Neural cell (in vitro differentiated cells): ENCODE measurements around the gene LRRTM3. TPM values are rescaled to one million over a fixed set of nuclear protein-coding genes. Genes with fewer than 3 reads are reported as not detected.

Experiments used
- H2AFZ ChIP-seq: fragments of 200-600, 300-800 bp; sonication (generic), shearing (Covaris generic); 2 replicates; pipeline ENCODE4 v1.6.0; 2014; ENCODE audit warnings: low read depth, mild to moderate bottlenecking, antibody characterized with exemption, low read length, moderate library complexity
- H3F3A ChIP-seq: fragments of 200-600 bp; shearing (Covaris generic); 2 replicates; pipeline ENCODE4 v1.6.1; 2016; ENCODE audit warnings: mild to moderate bottlenecking, moderate library complexity, mixed read lengths, antibody characterized with exemption, low read length; ENCODE audit not compliant: insufficient read depth, poor library complexity, severe bottlenecking
- H3K27ac ChIP-seq: fragments of 200-600, 300-800 bp; sonication (generic), shearing (Covaris generic); 2 replicates; pipeline ENCODE4 v1.5.1; 2014; ENCODE audit warnings: mild to moderate bottlenecking, low read length, moderate library complexity
- H3K27me3 ChIP-seq: fragments of 300-800, 200-600 bp; sonication (generic), shearing (Covaris generic); 2 replicates; pipeline ENCODE4 v1.6.0; 2014; ENCODE audit warnings: mild to moderate bottlenecking, low read depth, low read length, moderate library complexity; ENCODE audit not compliant: insufficient read depth
- H3K36me3 ChIP-seq: fragments of 300-800, 200-600 bp; sonication (generic), shearing (Covaris generic); 2 replicates; pipeline ENCODE4 v1.5.1; 2014; ENCODE audit warnings: mild to moderate bottlenecking, antibody characterized with exemption, low read length, moderate library complexity; ENCODE audit not compliant: insufficient read depth
- H3K4me2 ChIP-seq: fragments of 300-800, 200-600 bp; sonication (generic), shearing (Covaris generic); 2 replicates; pipeline ENCODE4 v1.6.0; 2014; ENCODE audit warnings: mild to moderate bottlenecking, low read length
- H3K4me3 ChIP-seq: fragments of 300-800, 200-600 bp; sonication (generic), shearing (Covaris generic); 2 replicates; pipeline ENCODE4 v1.5.1; 2014; ENCODE audit warnings: mild to moderate bottlenecking, low read length, moderate library complexity
- H3K79me2 ChIP-seq: fragments of 200-600 bp; shearing (Covaris generic); replicated peaks from 2 replicates; pipeline ENCODE4 v1.6.0; 2014; ENCODE audit warnings: mild to moderate bottlenecking, low read length, moderate library complexity; ENCODE audit not compliant: insufficient read depth
- H3K9ac ChIP-seq: fragments of 300-800, 200-600 bp; sonication (generic), shearing (Covaris generic); 2 replicates; pipeline ENCODE4 v1.6.1; 2016; ENCODE audit warnings: mild to moderate bottlenecking, low read length, mixed read lengths
- H3K9me2 ChIP-seq: fragments of 200-600 bp; shearing (Covaris generic); 2 replicates; pipeline ENCODE4 v1.6.1; 2016; ENCODE audit warnings: mild to moderate bottlenecking, low read length, mixed read lengths; ENCODE audit not compliant: insufficient read depth
- H3K9me3 ChIP-seq: fragments of 200-600, 300-800 bp; sonication (generic), shearing (Covaris generic); 2 replicates; pipeline ENCODE4 v1.6.1; 2016; ENCODE audit warnings: mild to moderate bottlenecking, mixed run types, low read length, moderate library complexity, mixed read lengths
- H4K20me1 ChIP-seq: fragments of 200-600 bp; shearing (Covaris generic); 2 replicates; pipeline ENCODE4 v1.6.1; 2016; ENCODE audit warnings: mild to moderate bottlenecking, mixed run types; ENCODE audit not compliant: insufficient read depth
- CTCF ChIP-seq: fragments of 450-650 bp; IDR thresholded peaks from 2 replicates; pipeline ENCODE4 v1.5.1; 2014; ENCODE audit warnings: antibody characterized with exemption, mild to moderate bottlenecking, moderate library complexity; ENCODE audit not compliant: poor library complexity, severe bottlenecking
- EZH2 ChIP-seq: fragments of 200-600, 300-800 bp; shearing (Covaris generic), sonication (generic); IDR thresholded peaks from 2 replicates; pipeline ENCODE4 v1.6.1; 2014; ENCODE audit warnings: antibody characterized with exemption, low read length, borderline replicate concordance, mild to moderate bottlenecking; ENCODE audit not compliant: insufficient read depth, poor library complexity, severe bottlenecking
- MXI1 ChIP-seq: fragments of 450-650 bp; conservative IDR thresholded peaks from 2 replicates; pipeline ENCODE4 v1.6.1; 2014; ENCODE audit warnings: antibody characterized with exemption, mild to moderate bottlenecking; ENCODE audit not compliant: poor library complexity, severe bottlenecking
- POLR2AphosphoS5 ChIP-seq: IDR thresholded peaks from 2 replicates; pipeline ENCODE4 v1.6.1; 2012
- RAD21 ChIP-seq: fragments of 450-650 bp; conservative IDR thresholded peaks from 2 replicates; pipeline ENCODE4 v1.6.1; 2014; ENCODE audit warnings: antibody characterized with exemption, mild to moderate bottlenecking, moderate library complexity
- SMC3 ChIP-seq: fragments of 450-650 bp; conservative IDR thresholded peaks from 2 replicates; pipeline ENCODE4 v1.6.1; 2014; ENCODE audit warnings: antibody characterized with exemption, mild to moderate bottlenecking, moderate library complexity; ENCODE audit not compliant: poor library complexity
- TAF1 ChIP-seq: IDR thresholded peaks from 2 replicates; pipeline ENCODE4 v1.6.1; 2012; ENCODE audit warnings: low read depth
- polyA plus RNA-seq: library from polyadenylated mRNA; depleted of rRNA; stranded (reverse); fragments of >200 nt; gene quantifications from 2 replicates; pipeline ENCODE4 v1.2.3, GENCODE V29; 2014

The LRRTM3 gene
- polyA plus RNA-seq, 1 donor from 2014 or later: 3.2 TPM

- Histone ChIP-seq H3K9ac (no peak overlapping the region), H3K27ac (no peak overlapping the region), H3K4me3 (peak overlapping the region; percentile 65)
These were observed 3.5 kb downstream of the LRRTM3 start for GRCh38 chr10:66929375-66929774.

GRCh38 chr10:66931340-66931948 is 5.6 kb downstream of the LRRTM3 start:
- peak overlapping the region; percentile 31 for H3K4me2 ChIP-seq
- no peaks in the 10 kb centered on the region for H3K79me2 ChIP-seq
- H3F3A ChIP-seq: no peaks in the 10 kb centered on the region
- no peaks in the 10 kb centered on the region for H3K9me3 ChIP-seq
- H2AFZ ChIP-seq: no peak overlapping the region
- H3K36me3 ChIP-seq: no peaks in the 10 kb centered on the region
- H3K4me3 ChIP-seq: peak overlapping the region; percentile 65
- TF ChIP-seq POLR2AphosphoS5 (no peak), RAD21 (peak; percentile 97), EZH2 (no peak), TAF1 (no peak), SMC3 (peak; percentile 95), CTCF (peak; percentile 95)
- H3K27me3 ChIP-seq: no peaks in the 10 kb centered on the region
- H4K20me1 ChIP-seq: no peaks in the 10 kb centered on the region
- peak overlapping the region; percentile 4 for H3K9ac ChIP-seq
- no peaks in the 10 kb centered on the region for H3K9me2 ChIP-seq
- H3K27ac ChIP-seq: no peak overlapping the region

More at GRCh38 chr10:66929375-66929774, 3.5 kb downstream of the LRRTM3 start:
- H3F3A ChIP-seq: no peaks in the 10 kb centered on the region
- no peaks in the 10 kb centered on the region for H3K36me3 ChIP-seq
- H2AFZ ChIP-seq: no peak overlapping the region
- no peaks in the 10 kb centered on the region for H3K9me2 ChIP-seq
- H3K4me2 ChIP-seq: peak overlapping the region; percentile 15
- no peaks in the 10 kb centered on the region for H4K20me1 ChIP-seq
- H3K79me2 ChIP-seq: no peaks in the 10 kb centered on the region
- H3K27me3 ChIP-seq: no peaks in the 10 kb centered on the region
- no peak for TF ChIP-seq MXI1
- TF ChIP-seq POLR2AphosphoS5: no peak
- TF ChIP-seq CTCF: no peak
- TF ChIP-seq RAD21: peak; percentile 11
- H3K9me3 ChIP-seq: no peaks in the 10 kb centered on the region

- TF ChIP-seq SMC3 (no peak), CTCF (no peak), EZH2 (no peak), POLR2AphosphoS5 (no peak), RAD21 (no peak)
- peak overlapping the region; percentile 46 for H3K4me3 ChIP-seq
- H4K20me1 ChIP-seq: no peaks in the 10 kb centered on the region
- no peaks in the 10 kb centered on the region for H3K9me3 ChIP-seq
- H3K4me2 ChIP-seq: peak overlapping the region; percentile 31
- peak overlapping the region; percentile 4 for H3K9ac ChIP-seq
- no peak overlapping the region for H3K27ac ChIP-seq
- H3K79me2 ChIP-seq: no peaks in the 10 kb centered on the region
- no peaks in the 10 kb centered on the region for H3K36me3 ChIP-seq
- no peaks in the 10 kb centered on the region for H3K27me3 ChIP-seq
- no peaks in the 10 kb centered on the region for H3F3A ChIP-seq
- no peaks in the 10 kb centered on the region for H3K9me2 ChIP-seq
- H2AFZ ChIP-seq: no peak overlapping the region
These were observed 6.1 kb downstream of the LRRTM3 start for GRCh38 chr10:66931949-66932343.
